B cell (primary cell): ENCODE results near the gene GDF11.

Experiments
- EZH2 ChIP-seq: IDR thresholded peaks from 2 replicates; pipeline ENCODE4 v1.6.1; 2012; ENCODE audit warnings: borderline replicate concordance, low read depth, mild to moderate bottlenecking, moderate library complexity, low read length; ENCODE audit not compliant: insufficient read depth, poor library complexity, severe bottlenecking
- TF ChIP-seq, protein P1 (sequence below): fragments of 200-600 bp; IDR thresholded peaks from one replicate; pipeline ENCODE4 v1.8.0; 2022; ENCODE audit warnings: antibody characterized with exemption, mild to moderate bottlenecking

DNA sequence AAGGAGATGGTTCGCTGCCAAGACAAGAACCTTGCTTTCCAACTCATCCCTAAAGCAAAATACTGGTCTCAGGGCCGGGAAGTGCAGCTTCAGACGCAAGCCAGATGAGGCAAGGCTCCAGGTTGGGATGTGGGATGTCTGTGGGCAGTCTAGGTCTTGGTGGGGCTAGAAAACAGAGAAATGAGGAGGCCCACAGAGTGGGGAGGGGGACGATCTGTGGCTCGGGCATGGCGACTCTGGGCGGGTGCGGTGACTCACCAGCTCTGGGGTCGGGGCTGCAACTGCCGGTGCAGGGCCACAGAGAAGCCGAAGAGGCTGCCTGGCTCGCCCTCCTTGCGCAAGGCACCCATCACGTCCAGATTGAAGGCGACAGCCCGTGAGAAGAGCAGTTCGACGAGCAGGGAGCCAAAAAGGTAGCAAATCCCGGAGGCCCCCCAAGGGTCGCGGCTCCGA, 35.7 kb upstream of the GDF11 start:
- TF ChIP-seq, protein P1, sequence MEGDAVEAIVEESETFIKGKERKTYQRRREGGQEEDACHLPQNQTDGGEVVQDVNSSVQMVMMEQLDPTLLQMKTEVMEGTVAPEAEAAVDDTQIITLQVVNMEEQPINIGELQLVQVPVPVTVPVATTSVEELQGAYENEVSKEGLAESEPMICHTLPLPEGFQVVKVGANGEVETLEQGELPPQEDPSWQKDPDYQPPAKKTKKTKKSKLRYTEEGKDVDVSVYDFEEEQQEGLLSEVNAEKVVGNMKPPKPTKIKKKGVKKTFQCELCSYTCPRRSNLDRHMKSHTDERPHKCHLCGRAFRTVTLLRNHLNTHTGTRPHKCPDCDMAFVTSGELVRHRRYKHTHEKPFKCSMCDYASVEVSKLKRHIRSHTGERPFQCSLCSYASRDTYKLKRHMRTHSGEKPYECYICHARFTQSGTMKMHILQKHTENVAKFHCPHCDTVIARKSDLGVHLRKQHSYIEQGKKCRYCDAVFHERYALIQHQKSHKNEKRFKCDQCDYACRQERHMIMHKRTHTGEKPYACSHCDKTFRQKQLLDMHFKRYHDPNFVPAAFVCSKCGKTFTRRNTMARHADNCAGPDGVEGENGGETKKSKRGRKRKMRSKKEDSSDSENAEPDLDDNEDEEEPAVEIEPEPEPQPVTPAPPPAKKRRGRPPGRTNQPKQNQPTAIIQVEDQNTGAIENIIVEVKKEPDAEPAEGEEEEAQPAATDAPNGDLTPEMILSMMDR = no peak
- TF ChIP-seq EZH2 = no peak
